Progenitor cell of endocrine pancreas (in vitro differentiated cells): Measurements from ENCODE around the gene ADGRA1. TPM values are rescaled to one million over a fixed set of nuclear protein-coding genes. Genes with fewer than 3 reads are reported as not detected.

Source experiments
- DNase-seq: peaks from one replicate; pipeline ENCODE4 v3.0.0; 2021; ENCODE audit warnings: low spot score; ENCODE audit not compliant: unreplicated experiment
- H3K27ac Mint-ChIP-seq: 2 replicates; pipeline ENCODE4 v1.8.0; 2021; ENCODE audit warnings: mild to moderate bottlenecking, moderate library complexity, mixed read lengths
- H3K27me3 Mint-ChIP-seq: 2 replicates; pipeline ENCODE4 v1.8.0; 2021; ENCODE audit warnings: mixed read lengths
- H3K36me3 Mint-ChIP-seq: 2 replicates; pipeline ENCODE4 v1.8.0; 2022; ENCODE audit warnings: mixed read lengths; ENCODE audit not compliant: insufficient read depth
- H3K4me1 Mint-ChIP-seq: 2 replicates; pipeline ENCODE4 v1.8.0; 2021; ENCODE audit warnings: low read depth, mixed read lengths
- H3K4me3 Mint-ChIP-seq: 2 replicates; pipeline ENCODE4 v1.8.0; 2021; ENCODE audit warnings: low read depth, mild to moderate bottlenecking, moderate library complexity, mixed read lengths
- H3K9me3 Mint-ChIP-seq: 2 replicates; pipeline ENCODE4 v1.8.0; 2021; ENCODE audit warnings: low read depth, mixed read lengths
- CTCF ChIP-seq: fragments of 200-600 bp; sonication (generic); IDR thresholded peaks from one replicate; pipeline ENCODE4 v1.5.0; 2021; ENCODE audit warnings: antibody characterized with exemption, mild to moderate bottlenecking; ENCODE audit not compliant: unreplicated experiment
- total RNA-seq: library from RNA; stranded (reverse); gene quantifications from 2 replicates; pipeline ENCODE4 v1.2.1, GENCODE V29; 2021

The ADGRA1 gene
- total RNA-seq, 1 donor from 2014 or later, result 1.2 TPM

GRCh38 chr10:133151543-133151972 lies 63.8 kb downstream of the ADGRA1 start:
- Mint-ChIP-seq H3K4me3 (no peak overlapping the region), H3K4me1 (peaks cover 5% of the 10 kb centered on the region), H3K27ac (no peak overlapping the region), H3K27me3 (peaks cover 54% of the 10 kb centered on the region), H3K36me3 (peaks cover 2% of the 10 kb centered on the region), H3K9me3 (peaks cover 30% of the 10 kb centered on the region)
- no peak for DNase-seq
- TF ChIP-seq CTCF, result no peak

- no peak for TF ChIP-seq CTCF
- Mint-ChIP-seq H3K9me3 (peaks cover 5% of the 10 kb centered on the region), H3K4me1 (peaks cover 5% of the 10 kb centered on the region), H3K36me3 (no peaks in the 10 kb centered on the region), H3K27me3 (peaks cover 45% of the 10 kb centered on the region), H3K4me3 (no peak overlapping the region), H3K27ac (no peak overlapping the region)
- DNase-seq, result no peak
Observed at GRCh38 chr10:133154411-133154810, 66.7 kb downstream of the ADGRA1 start.

- H3K4me3 Mint-ChIP-seq, result no peak overlapping the region
- peaks cover 5% of the 10 kb centered on the region for H3K4me1 Mint-ChIP-seq
- no peak for TF ChIP-seq CTCF
- peaks cover 40% of the 10 kb centered on the region for H3K27me3 Mint-ChIP-seq
- H3K36me3 Mint-ChIP-seq, result no peaks in the 10 kb centered on the region
- H3K27ac Mint-ChIP-seq, result no peak overlapping the region
- H3K9me3 Mint-ChIP-seq, result no peaks in the 10 kb centered on the region
- DNase-seq, result no peak
Observed at GRCh38 chr10:133154996-133155778, 67.5 kb downstream of the ADGRA1 start.

GRCh38 chr10:133156674-133157579 lies 69.2 kb downstream of the ADGRA1 start:
- Mint-ChIP-seq H3K27ac (no peak overlapping the region), H3K4me1 (peaks cover 1% of the 10 kb centered on the region)
- no peak for DNase-seq

More at GRCh38 chr10:133156674-133157579, 69.2 kb downstream of the ADGRA1 start:
- Mint-ChIP-seq H3K4me3 (no peak overlapping the region), H3K9me3 (no peaks in the 10 kb centered on the region), H3K27me3 (peaks cover 28% of the 10 kb centered on the region), H3K36me3 (no peaks in the 10 kb centered on the region)
- no peak for TF ChIP-seq CTCF
